Right kidney (tissue), 1 donor: ENCODE data around the gene RNPC3.
"Not testable (repeated sequence)": the region's sequence is repeated elsewhere in the genome, so short reads cannot be mapped to it uniquely, and the experiment has no call there.

Experiments used
- DNase-seq: peaks from one replicate; pipeline ENCODE4 v3.0.0-alpha.2; 2016

RNPC3 gene

DNA sequence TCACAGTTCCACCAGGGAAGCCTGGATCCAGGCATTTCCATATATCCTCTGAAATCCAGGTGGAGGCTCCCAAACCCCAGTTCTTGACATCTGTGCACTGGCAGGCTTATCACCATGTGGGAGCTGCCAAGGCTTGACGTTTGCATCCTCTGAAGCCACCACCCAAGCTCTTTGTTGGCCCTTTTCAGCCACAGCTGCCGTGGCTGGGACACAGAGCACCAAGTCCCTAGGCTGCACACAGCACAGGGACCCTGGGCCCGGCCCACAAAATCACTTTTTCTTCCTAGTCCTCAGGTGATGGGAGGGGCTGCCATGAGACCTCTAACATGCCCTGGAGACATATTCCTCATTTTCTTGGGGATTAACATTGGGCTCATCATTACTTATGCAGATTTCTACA lies 22.3 kb downstream of the RNPC3 start:
- DNase-seq: no peak

DNA sequence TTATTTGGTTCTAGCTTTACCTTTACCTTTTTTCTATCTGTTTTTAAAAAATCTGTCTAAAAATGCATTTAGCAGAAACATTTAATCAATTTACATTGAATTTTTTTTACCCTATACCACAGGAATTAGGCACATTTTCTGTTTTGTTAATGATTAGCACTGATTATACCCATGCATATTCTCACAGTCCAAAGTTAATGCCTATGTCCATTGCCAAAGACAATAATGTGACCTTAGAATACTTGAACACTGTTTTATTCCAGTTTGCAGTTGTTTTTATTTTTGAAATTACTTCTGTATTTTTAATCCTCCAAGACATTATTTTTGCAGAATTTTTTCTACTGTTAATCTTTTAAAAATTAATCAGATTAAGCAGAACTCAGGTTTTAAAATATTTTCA lies 34.9 kb downstream of the RNPC3 start:
- DNase-seq: no peak

DNA sequence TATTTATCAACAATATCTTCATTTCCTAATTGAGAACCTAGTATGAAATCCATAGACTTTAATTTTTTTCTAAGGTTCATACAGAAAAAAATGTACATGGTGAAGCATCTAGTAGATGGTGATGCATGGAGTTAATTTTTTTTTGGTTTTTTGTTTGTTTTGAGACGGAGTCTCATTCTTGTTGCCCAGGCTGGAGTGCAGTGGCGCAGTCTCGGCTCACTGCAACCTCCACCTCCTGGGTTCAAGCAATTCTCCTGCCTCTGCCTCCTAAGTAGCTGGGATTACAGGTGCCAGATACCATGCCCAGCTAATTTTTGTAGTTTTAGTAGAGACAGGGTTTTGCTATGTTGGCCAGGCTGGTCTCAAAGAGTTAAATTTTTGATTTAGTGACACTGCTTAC lies 35.6 kb downstream of the RNPC3 start:
- not testable (repeated sequence) for DNase-seq

DNA sequence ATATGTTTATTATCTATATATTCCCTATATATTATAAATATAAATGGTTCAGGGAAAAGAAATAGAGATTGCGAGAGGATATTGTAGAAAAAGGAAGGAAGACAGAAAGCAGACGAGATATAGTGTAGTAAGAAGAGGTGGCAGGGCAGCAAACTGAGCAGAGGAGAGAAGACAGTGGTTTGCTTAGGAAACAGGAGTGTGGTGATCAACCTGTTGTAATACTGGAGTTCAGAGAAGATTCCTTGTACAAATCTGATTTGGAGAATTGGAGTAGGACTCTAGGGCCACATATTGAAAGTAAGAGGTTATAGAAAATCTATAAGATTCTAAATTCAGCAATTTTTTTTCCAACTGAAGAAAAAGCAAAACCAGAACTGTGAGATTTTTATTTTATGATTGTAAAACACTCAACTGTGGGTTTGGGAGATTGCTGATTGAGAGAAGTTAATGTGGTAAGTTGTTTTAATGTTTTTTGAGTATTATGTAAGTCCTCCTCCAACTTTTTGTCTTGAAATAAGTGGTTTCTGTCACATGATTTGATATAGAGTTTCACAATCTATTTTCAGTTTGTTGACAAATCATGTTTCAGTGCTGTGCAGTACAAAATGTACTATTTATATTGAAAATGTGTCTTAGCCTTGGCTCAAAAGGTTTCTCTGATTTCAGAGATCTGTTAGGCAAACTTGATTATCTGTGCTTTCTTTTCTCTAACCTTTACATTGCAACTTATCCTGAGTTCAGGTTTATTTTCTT lies 36.3 kb downstream of the RNPC3 start:
- no peak for DNase-seq

DNA sequence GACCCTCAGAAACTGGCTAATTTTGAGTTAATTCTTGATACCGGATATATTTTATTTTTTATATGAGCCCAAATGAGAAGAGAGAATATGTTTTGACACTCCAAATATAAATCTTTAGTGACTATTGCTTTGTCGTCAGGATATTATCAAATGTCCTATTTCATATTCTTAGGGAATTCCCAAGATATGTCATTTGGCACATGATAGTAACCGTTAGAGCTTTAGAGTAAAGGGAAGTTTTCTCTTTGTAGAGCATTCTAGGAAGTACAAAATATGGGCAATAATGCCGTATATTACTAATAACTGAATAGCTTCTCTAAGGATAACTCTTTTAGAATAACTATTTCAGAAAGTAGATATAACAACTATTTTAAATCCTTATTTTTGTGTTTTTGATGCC lies 37.6 kb downstream of the RNPC3 start:
- no peak for DNase-seq

DNA sequence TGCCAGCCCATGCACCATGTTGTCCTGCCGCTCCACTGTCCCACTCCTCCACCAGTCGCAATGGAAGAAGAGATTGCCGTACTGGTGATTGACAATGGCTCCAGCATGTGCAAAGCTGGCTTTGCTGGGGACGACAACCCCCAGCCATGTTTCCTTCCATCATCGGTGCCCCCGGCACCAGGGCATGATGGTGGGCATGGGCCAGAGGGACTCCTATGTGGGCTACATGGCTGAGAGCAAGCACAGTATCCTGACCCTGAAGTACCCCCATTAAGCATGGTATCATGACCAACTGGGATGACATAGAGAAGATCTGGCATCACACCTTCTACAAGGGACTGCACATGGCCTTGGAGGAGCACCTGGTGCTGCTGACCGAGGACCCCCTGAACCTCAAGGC lies 44.0 kb downstream of the RNPC3 start:
- no peak for DNase-seq

DNA sequence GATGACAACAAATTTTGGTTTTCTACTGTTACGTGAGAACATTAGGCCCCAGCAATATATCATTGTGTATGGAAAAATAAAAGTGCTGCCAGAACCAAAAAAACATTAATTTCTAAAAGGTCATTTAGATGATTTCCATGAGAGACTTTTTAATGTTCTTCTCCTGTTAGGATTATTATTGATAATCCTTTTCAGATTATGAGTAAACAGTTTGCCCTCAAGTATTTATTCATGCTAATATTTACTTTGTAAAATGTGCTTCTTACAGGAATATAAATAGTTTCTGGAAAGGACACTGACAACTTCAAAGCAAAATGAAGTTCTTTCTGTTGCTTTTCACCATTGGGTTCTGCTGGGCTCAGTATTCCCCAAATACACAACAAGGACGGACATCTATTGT lies 45.8 kb downstream of the RNPC3 start, which contains the start of gene AMY2B:
TSS of gene AMY2B (plus strand) at position 301 of the 400 bp plus-strand sequence. CDS start at position 315, 14 bp downstream.
- DNase-seq: not testable (repeated sequence)

DNA sequence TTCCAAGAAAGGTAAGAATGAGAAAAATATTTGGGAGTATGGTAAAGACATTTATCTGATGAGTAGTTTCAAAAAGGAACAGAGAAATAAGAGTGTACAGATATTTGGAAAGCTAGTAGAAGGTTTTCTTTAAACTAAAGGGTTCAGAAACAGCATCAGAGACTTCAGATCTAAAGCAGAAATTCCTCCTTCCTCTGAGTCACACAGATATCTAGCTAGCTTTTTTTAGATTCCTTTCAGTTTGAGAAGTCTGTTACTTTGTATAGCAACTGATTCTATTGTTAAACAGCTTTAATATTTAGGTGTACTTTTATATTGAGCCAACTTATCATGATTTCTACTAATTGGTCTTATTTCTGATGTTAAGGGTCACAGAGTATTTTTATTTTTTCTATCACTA lies 50.6 kb downstream of the RNPC3 start:
- DNase-seq: no peak

DNA sequence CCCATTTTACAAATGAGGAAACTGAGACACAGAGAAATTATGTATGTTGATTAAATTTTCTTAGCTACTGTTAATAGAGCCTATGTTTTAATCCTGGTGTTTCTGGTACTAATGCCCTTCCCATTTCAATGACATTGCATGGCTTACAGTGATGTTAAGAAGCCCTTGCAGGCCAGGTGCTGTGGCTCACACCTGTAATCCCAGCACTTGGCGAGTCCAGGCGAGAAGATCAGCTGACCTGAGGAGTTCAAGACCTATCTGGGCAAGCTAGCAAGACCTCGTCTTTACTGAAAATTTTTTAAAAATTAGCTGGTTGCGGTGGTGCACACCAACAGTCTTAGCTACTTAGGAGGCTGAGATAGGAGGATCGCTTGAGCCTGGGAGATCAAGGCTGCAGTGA lies 51.3 kb downstream of the RNPC3 start:
- DNase-seq: not testable (repeated sequence)

DNA sequence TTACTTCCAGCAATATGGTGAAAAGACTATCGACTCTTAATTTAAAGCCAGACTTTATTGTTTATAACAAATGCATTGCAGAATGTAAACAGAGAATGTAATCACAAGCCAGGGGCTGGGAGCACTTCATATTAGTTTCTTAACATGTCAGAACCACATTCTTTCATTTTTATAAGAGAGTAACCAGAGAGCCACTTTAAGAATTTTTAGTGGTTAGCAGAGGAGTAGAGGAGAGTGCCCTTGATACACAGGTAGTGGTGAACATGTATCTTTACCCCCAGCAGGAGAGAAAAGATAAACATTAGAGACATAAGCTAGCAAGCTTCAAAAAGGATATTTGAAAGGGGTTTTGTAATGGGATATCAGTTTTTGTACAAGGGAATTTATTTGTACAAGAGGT lies 57.0 kb downstream of the RNPC3 start:
- DNase-seq: no peak

DNA sequence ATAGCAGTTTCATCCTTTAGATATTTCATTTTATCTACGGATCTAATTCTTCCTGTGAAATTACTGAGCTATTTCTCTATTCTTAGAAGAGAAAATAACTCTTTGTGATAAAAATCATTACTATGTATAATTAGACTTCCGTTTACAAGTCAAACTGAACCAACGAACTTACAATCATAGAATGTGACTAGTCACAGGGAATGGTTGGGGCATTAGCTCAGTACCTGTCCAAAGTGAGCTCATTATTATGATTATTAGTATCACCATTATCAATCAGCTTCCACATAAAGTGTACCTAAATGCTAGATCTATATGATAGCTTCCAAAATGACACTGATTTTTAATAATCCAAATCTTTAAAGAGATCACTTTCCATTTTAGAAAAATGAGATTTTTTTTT lies 58.4 kb downstream of the RNPC3 start:
- no peak for DNase-seq

DNA sequence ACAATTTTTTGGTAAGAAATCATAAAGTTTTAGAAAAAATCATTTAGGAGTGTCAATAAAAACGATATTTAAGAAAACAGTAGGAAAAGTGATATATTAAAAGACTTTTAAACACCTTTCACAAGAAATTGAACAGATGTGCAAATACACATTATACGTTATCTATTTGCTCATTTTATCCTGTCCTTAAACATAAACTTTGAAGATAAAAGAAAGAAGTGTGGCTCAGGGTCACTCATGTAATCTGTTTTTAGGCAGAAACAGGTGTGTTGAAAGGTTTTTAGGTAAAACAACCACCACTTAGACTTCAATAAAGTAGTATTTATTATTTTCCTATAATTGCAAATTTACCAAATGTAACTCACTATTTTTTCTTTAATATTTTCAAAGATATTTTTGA lies 59.0 kb downstream of the RNPC3 start:
- no peak for DNase-seq

DNA sequence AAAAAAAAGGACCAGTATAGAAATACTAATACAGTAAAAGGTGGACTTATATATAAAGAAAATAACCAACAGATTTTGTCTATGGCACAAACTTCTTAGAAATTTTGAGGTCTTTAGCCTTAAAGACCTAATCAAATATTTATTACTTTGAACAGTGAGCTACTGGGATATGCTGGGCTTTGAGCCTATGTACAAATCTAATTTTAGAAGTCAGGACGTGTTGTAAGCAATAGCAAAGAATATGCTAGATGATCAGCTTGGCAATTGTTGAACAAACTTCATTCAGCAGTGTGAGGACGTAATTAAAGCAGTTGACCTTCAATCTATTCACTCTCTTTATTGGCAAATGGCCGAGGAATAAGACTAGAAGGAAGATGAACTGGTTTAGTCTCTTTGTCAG lies 77.2 kb downstream of the RNPC3 start:
- DNase-seq: not testable (repeated sequence)
